ENCODE data around the gene GHDC.

DNA sequence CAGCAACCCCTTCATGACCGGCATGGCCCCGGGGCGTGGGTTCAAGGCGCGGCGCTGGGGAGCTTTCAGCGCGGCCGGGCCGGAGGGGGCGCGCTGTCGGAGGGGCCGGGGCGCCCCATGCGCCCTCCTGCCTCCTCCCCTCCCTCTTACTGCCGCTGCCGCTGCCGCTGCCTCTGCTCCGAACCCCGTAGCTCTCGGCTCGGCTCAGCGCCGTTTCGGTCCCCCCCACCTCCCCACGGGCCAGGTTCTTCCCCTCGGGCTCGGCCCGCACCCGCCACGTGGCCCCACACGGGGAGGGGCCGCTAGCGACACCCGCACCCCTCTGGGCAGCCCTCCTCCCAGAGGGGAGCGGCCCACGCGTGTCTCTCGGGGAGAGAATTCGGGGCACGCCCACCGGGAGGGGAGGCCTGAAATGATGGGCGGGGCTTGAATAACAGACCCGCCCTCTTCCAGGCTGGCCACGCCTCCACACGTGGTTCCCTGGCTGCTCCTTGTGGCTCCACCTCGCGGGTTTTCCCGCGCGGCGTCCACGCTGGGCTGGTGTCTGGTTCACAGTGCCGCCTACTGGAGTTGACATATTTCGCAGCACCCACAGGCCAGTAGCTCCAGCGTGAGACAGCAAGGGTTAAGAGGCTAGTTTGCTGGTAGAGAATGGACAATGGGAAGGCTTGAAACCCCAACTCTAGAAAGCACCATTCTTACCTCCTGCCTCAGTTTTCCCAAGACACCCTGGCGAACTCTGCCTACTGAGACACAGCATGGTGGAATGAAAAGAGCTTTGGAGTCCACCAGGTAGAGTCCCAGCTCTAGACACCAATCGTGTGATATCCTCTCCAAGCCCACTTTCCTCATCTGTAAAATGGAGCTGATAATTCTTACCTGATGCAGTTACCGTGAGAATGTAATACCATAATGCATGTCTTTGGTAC is 13.1 kb downstream of the GHDC start, which contains the start of gene KCNH4:
- TF ChIP-seq POLR2A (IDR thresholded peaks at IDR 0.05; ENCODE audit: low read depth, low read length): no peak
- no peak for TF ChIP-seq TAF1 (IDR thresholded peaks at IDR 0.05; ENCODE audit: low read depth, low read length)
- TF ChIP-seq POLR2AphosphoS5 (IDR thresholded peaks at IDR 0.05; ENCODE audit: low read depth, low read length): no peak
- no peak for TF ChIP-seq SPI1 (IDR thresholded peaks at IDR 0.05; ENCODE audit: low read depth, low read length)
- TF ChIP-seq PAX5 (IDR thresholded peaks at IDR 0.05; ENCODE audit: insufficient read depth, low read length, severe bottlenecking): no peak
